ENCODE data around the gene RIOK2. TPM values are rescaled to one million over a fixed set of nuclear protein-coding genes. Genes with fewer than 3 reads are reported as not detected.

The RIOK2 gene
- total and polyA plus RNA-seq, 2 donors (not counting 1 experiment from before 2014, with no cell fraction given): 18.2 to 24.6 TPM

DNA sequence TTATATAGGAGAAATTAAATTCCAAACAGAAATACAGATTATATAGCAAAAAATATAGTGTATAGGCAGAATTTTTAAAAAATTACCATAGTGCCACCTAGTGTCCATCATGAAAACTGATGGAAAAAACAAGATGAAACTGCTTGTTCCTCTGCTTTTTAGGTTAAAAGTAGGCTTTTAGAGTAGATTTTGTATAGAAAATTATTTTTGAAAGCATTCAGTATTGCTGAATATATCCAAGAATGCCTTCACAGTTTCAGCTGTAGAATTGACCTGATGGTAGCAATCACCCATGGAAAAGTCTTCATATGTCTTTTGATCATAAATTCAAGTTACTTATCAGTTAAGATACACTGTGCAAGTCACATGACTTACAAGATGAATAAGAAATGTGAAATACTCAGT is 19.7 kb downstream of the RIOK2 start:
- no peak for TF ChIP-seq EZH2 (IDR thresholded peaks at IDR 0.05; ENCODE audit: low read length, missing control alignments)
- TF ChIP-seq, protein P1, sequence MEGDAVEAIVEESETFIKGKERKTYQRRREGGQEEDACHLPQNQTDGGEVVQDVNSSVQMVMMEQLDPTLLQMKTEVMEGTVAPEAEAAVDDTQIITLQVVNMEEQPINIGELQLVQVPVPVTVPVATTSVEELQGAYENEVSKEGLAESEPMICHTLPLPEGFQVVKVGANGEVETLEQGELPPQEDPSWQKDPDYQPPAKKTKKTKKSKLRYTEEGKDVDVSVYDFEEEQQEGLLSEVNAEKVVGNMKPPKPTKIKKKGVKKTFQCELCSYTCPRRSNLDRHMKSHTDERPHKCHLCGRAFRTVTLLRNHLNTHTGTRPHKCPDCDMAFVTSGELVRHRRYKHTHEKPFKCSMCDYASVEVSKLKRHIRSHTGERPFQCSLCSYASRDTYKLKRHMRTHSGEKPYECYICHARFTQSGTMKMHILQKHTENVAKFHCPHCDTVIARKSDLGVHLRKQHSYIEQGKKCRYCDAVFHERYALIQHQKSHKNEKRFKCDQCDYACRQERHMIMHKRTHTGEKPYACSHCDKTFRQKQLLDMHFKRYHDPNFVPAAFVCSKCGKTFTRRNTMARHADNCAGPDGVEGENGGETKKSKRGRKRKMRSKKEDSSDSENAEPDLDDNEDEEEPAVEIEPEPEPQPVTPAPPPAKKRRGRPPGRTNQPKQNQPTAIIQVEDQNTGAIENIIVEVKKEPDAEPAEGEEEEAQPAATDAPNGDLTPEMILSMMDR (conservative IDR thresholded peaks at IDR 0.05 in 1 of 2, IDR thresholded peaks at IDR 0.05 in 1 of 2; ENCODE audit: low read depth in 1 of 2, low read length in 2 of 2): peak; percentile 10 to 43
- Histone ChIP-seq H3K36me3 (ENCODE audit: control insufficient read depth, insufficient read depth, low read length) (peaks cover 2% of the 10 kb centered on the region), H2AFZ (ENCODE audit: low read length) (no peak overlapping the region), H3K9ac (ENCODE audit: insufficient read depth, low read length) (no peak overlapping the region), H3K4me1 (ENCODE audit: control insufficient read depth, extremely low read depth, insufficient read depth, low read length) (no peaks in the 10 kb centered on the region), H3K4me2 (ENCODE audit: extremely low read depth, insufficient read depth, low read length) (no peak overlapping the region), H3K27me3 (ENCODE audit: control insufficient read depth, insufficient read depth, low read length) (no peaks in the 10 kb centered on the region), H3K27ac (ENCODE audit: insufficient read depth, low read length) (no peak overlapping the region), H3K79me2 (ENCODE audit: control insufficient read depth, insufficient read depth, low read length) (no peaks in the 10 kb centered on the region), H4K20me1 (ENCODE audit: control insufficient read depth, extremely low read depth, insufficient read depth, low read length) (no peaks in the 10 kb centered on the region), H3K9me3 (ENCODE audit: control insufficient read depth, insufficient read depth, low read depth, low read length) (no peaks in the 10 kb centered on the region), H3K4me3 (replicated peaks in 1 of 4; ENCODE audit: control extremely low read depth in 1 of 4, insufficient read depth in 1 of 4, low read depth in 3 of 4, low read length in 4 of 4) (no peak overlapping the region)
- peak in 1 of 2 donors; percentile 54 for DNase-seq (ENCODE audit: low read depth in 2 of 2)

DNA sequence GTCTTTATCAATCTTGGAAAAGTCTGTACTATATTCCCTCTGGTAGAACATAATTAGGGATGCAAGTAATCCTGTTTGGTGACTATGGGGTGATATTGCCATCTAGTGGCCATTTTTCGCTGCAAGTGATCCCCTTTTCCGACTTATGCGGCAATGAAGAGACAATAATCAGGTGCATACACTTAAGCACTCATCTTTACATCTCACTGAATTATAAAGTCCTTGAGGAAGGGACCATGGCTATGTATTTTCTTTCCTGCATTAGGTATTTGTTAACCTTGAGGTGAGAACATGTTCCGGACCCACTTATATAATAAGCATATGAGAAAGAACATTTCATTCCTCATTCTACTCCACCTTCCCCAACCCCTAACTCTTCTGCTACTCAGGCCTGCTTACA is 21.0 kb downstream of the RIOK2 start:
- H3K36me3 ChIP-seq (ENCODE audit: control insufficient read depth, insufficient read depth, low read length): peaks cover 2% of the 10 kb centered on the region
- DNase-seq (ENCODE audit: low read depth in 2 of 2): peak; percentile 68 to 88
- no peaks in the 10 kb centered on the region for H4K20me1 ChIP-seq (ENCODE audit: control insufficient read depth, extremely low read depth, insufficient read depth, low read length)
- no peaks in the 10 kb centered on the region for H3K27me3 ChIP-seq (ENCODE audit: control insufficient read depth, insufficient read depth, low read length)
- no peak overlapping the region for H3K9ac ChIP-seq (ENCODE audit: insufficient read depth, low read length)
- H3K27ac ChIP-seq (ENCODE audit: insufficient read depth, low read length): no peak overlapping the region
- H3K4me3 ChIP-seq (replicated peaks in 1 of 4; ENCODE audit: control extremely low read depth in 1 of 4, insufficient read depth in 1 of 4, low read depth in 3 of 4, low read length in 4 of 4): no peak overlapping the region
- no peaks in the 10 kb centered on the region for H3K9me3 ChIP-seq (ENCODE audit: control insufficient read depth, insufficient read depth, low read depth, low read length)
- H2AFZ ChIP-seq (ENCODE audit: low read length): no peak overlapping the region
- no peaks in the 10 kb centered on the region for H3K79me2 ChIP-seq (ENCODE audit: control insufficient read depth, insufficient read depth, low read length)
- TF ChIP-seq, protein P1 (conservative IDR thresholded peaks at IDR 0.05 in 1 of 2, IDR thresholded peaks at IDR 0.05 in 1 of 2; ENCODE audit: low read depth in 1 of 2, low read length in 2 of 2): peak; percentile 83 to 92
- TF ChIP-seq EZH2 (IDR thresholded peaks at IDR 0.05; ENCODE audit: low read length, missing control alignments): no peak
- H3K4me1 ChIP-seq (ENCODE audit: control insufficient read depth, extremely low read depth, insufficient read depth, low read length): no peaks in the 10 kb centered on the region
- no peak overlapping the region for H3K4me2 ChIP-seq (ENCODE audit: extremely low read depth, insufficient read depth, low read length)

DNA sequence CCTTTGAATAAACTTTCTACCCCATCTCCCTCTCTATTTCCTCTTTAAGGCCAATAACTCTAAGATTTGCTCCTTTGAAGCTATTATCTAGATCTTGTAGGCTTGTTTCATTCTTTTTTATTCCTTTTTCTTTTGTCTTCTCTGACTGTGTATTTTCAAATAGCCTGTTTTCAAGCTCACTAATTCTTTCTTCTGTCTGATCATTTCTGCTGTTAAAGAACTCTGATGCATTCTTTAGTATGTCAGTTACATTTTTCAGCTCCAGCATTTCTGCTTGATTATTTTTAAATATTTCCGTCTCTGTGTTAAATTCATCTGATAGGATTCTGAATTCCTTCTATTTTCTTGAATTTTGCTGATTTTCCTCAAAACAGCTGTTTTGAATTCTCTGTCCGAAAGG is 25.4 kb downstream of the RIOK2 start:
- no peak overlapping the region for H3K4me2 ChIP-seq (ENCODE audit: extremely low read depth, insufficient read depth, low read length)
- TF ChIP-seq EZH2 (IDR thresholded peaks at IDR 0.05; ENCODE audit: low read length, missing control alignments): no peak
- TF ChIP-seq, protein P1 (conservative IDR thresholded peaks at IDR 0.05 in 1 of 2, IDR thresholded peaks at IDR 0.05 in 1 of 2; ENCODE audit: low read depth in 1 of 2, low read length in 2 of 2): no peak
- no peak for DNase-seq (ENCODE audit: low read depth in 2 of 2)
- H3K4me1 ChIP-seq (ENCODE audit: control insufficient read depth, extremely low read depth, insufficient read depth, low read length): no peaks in the 10 kb centered on the region
- H3K27ac ChIP-seq (ENCODE audit: insufficient read depth, low read length): no peak overlapping the region
- no peaks in the 10 kb centered on the region for H3K27me3 ChIP-seq (ENCODE audit: control insufficient read depth, insufficient read depth, low read length)
- H3K9ac ChIP-seq (ENCODE audit: insufficient read depth, low read length): no peak overlapping the region
- no peaks in the 10 kb centered on the region for H3K9me3 ChIP-seq (ENCODE audit: control insufficient read depth, insufficient read depth, low read depth, low read length)
- no peak overlapping the region for H3K4me3 ChIP-seq (replicated peaks in 1 of 4; ENCODE audit: control extremely low read depth in 1 of 4, insufficient read depth in 1 of 4, low read depth in 3 of 4, low read length in 4 of 4)
- no peak overlapping the region for H2AFZ ChIP-seq (ENCODE audit: low read length)
- no peaks in the 10 kb centered on the region for H4K20me1 ChIP-seq (ENCODE audit: control insufficient read depth, extremely low read depth, insufficient read depth, low read length)
- no peaks in the 10 kb centered on the region for H3K79me2 ChIP-seq (ENCODE audit: control insufficient read depth, insufficient read depth, low read length)
- no peaks in the 10 kb centered on the region for H3K36me3 ChIP-seq (ENCODE audit: control insufficient read depth, insufficient read depth, low read length)
